HCT116 (cell line): ENCODE results near the gene TMOD3. TPM values are rescaled to one million over a fixed set of nuclear protein-coding genes. Genes with fewer than 3 reads are reported as not detected.

Source experiments
- ATAC-seq: fragments of 200-7000 bp; cut with Tn5 transposase; 2 replicates; pipeline ENCODE4 v1.9.1; 2020; ENCODE audit warnings: mild to moderate bottlenecking, moderate library complexity
- BruUV-seq: library from RNA; stranded (reverse); fragments of 400-500 nt; replicated peaks from 2 replicates; lab custom pipeline; 2021; lab: Mats Ljungman, UMichigan
- CTCF ChIA-PET: fragments of 300-600 bp; sonication (Branson Sonifier 250); formaldehyde crosslinking; loops from one replicate; lab custom pipeline; 2021; ENCODE audit warnings: antibody characterized with exemption; lab: Charles Lee
- POLR2A ChIA-PET: fragments of 300-600, 350-600 bp; sonication (Branson Sonifier 250); formaldehyde crosslinking; loops from one replicate; lab custom pipeline; 2021; ENCODE audit warnings: antibody characterized with exemption; lab: Charles Lee
- RAD21 ChIA-PET, 2 experiments: fragments of 300-600 bp; sonication (Branson Sonifier 250); formaldehyde crosslinking; loops; one replicate each; lab custom pipeline; 2023; ENCODE audit warnings: low total read pairs in 2 of 2; ENCODE audit not compliant: uncharacterized antibody in 2 of 2, unreplicated experiment in 2 of 2, low non-redundant PET in 1 of 2; lab: Charles Lee
- DNase-seq: peaks from one replicate; pipeline ENCODE4 v3.0.0-alpha.2; 2010; ENCODE audit warnings: low read depth, low spot score
- H2AFZ ChIP-seq: fragments of 200-600 bp; shearing (Covaris generic), sonication (generic); 2 replicates; pipeline ENCODE4 v1.6.1; 2017; ENCODE audit warnings: low read depth, mixed run types, mixed read lengths, antibody characterized with exemption, low read length; ENCODE audit not compliant: poor library complexity, severe bottlenecking
- H3K27ac ChIP-seq: 2 replicates; pipeline ENCODE4 v1.5.1; 2012; ENCODE audit warnings: low read depth, low read length
- H3K27me3 ChIP-seq: fragments of 200-600 bp; sonication (generic); 2 replicates; pipeline ENCODE4 v1.6.1; 2016; ENCODE audit warnings: mixed run types, low read length, mixed read lengths; ENCODE audit not compliant: insufficient read depth
- H3K36me3 ChIP-seq, 2 experiments: fragments of 200-500 bp in 1 of 2; fragments of 200-600 bp in 1 of 2; sonication (Bioruptor generic) in 1 of 2; sonication (generic) in 1 of 2; 2 replicates each; pipeline versions ENCODE4 v1.5.1 to v1.6.1; 2014 to 2016; ENCODE audit warnings: low read length in 2 of 2, inconsistent platforms in 1 of 2, mixed read lengths in 1 of 2, mixed run types in 1 of 2; ENCODE audit not compliant: insufficient read depth in 2 of 2, control insufficient read depth in 1 of 2
- H3K4me1 ChIP-seq, 2 experiments: fragments of 200-600 bp in 1 of 2; sonication (generic) in 1 of 2; 2 replicates each; pipeline versions ENCODE4 v1.5.1 to v1.6.1; 2012 to 2017; ENCODE audit warnings: low read length in 2 of 2, inconsistent platforms in 1 of 2, mild to moderate bottlenecking in 1 of 2, mixed read lengths in 1 of 2, mixed run types in 1 of 2, moderate library complexity in 1 of 2; ENCODE audit not compliant: insufficient read depth in 2 of 2, control insufficient read depth in 1 of 2
- H3K4me2 ChIP-seq: fragments of 200-600 bp; sonication (generic); 2 replicates; pipeline ENCODE4 v1.6.1; 2017; ENCODE audit warnings: mixed run types, low read length, mixed read lengths
- H3K4me3 ChIP-seq, 2 experiments: fragments of 200-600 bp in 1 of 2; sonication (generic) in 1 of 2; replicated peaks in 1 of 2; 2 replicates each; pipeline ENCODE4 v1.5.1; 2011 to 2016; ENCODE audit warnings: low read length in 2 of 2, control low read depth in 1 of 2, low read depth in 1 of 2, mild to moderate bottlenecking in 1 of 2, mixed read lengths in 1 of 2, mixed run types in 1 of 2
- H3K79me2 ChIP-seq: fragments of 200-600 bp; sonication (generic); 2 replicates; pipeline ENCODE4 v1.6.1; 2017; ENCODE audit warnings: mild to moderate bottlenecking, mixed run types, low read length, moderate library complexity, mixed read lengths; ENCODE audit not compliant: insufficient read depth
- H3K9ac ChIP-seq: fragments of 200-600 bp; sonication (generic); 2 replicates; pipeline ENCODE4 v1.6.1; 2016; ENCODE audit warnings: low read length, mixed read lengths
- H3K9me2 ChIP-seq: fragments of 200-600 bp; sonication (generic), shearing (Covaris generic); 2 replicates; pipeline ENCODE4 v1.6.1; 2017; ENCODE audit warnings: mixed run types, mild to moderate bottlenecking, moderate library complexity; ENCODE audit not compliant: insufficient read depth
- H3K9me3 ChIP-seq, 2 experiments: fragments of 200-500 bp in 1 of 2; fragments of 200-600 bp in 1 of 2; sonication (Bioruptor generic) in 1 of 2; sonication (generic) in 1 of 2; 2 replicates each; pipeline ENCODE4 v1.6.1; 2014 to 2017; ENCODE audit warnings: low read length in 2 of 2, mixed read lengths in 2 of 2, inconsistent platforms in 1 of 2, low read depth in 1 of 2, mild to moderate bottlenecking in 1 of 2, mixed run types in 1 of 2, moderate library complexity in 1 of 2; ENCODE audit not compliant: control insufficient read depth in 1 of 2, insufficient read depth in 1 of 2
- H4K20me1 ChIP-seq: fragments of 200-600 bp; sonication (generic), shearing (Covaris generic); 2 replicates; pipeline ENCODE4 v1.6.1; 2017; ENCODE audit warnings: mixed run types, mild to moderate bottlenecking, moderate library complexity; ENCODE audit not compliant: insufficient read depth
- CBX3 ChIP-seq: IDR thresholded peaks from 2 replicates; pipeline ENCODE4 v1.6.1; 2012; ENCODE audit warnings: low read depth
- CEBPB ChIP-seq: IDR thresholded peaks from 2 replicates; pipeline ENCODE4 v1.6.1; 2012; ENCODE audit warnings: low read depth
- EZH2phosphoT487 ChIP-seq: fragments of 200-600 bp; IDR thresholded peaks from 2 replicates; pipeline ENCODE4 v1.6.1; 2018; ENCODE audit warnings: antibody characterized with exemption, borderline replicate concordance
- MAX ChIP-seq: IDR thresholded peaks from 2 replicates; pipeline ENCODE4 v1.6.1; 2012
- POLR2AphosphoS5 ChIP-seq: IDR thresholded peaks from 2 replicates; pipeline ENCODE4 v1.6.1; 2011; ENCODE audit warnings: mild to moderate bottlenecking, low read depth, low read length, moderate library complexity
- SIN3A ChIP-seq: IDR thresholded peaks from 2 replicates; pipeline ENCODE4 v1.6.1; 2012; ENCODE audit warnings: low read depth
- TCF7L2 ChIP-seq: IDR thresholded peaks from 2 replicates; pipeline ENCODE4 v1.7.0; 2011; ENCODE audit warnings: borderline replicate concordance, inconsistent platforms; ENCODE audit not compliant: insufficient read depth, insufficient read length; ENCODE audit errors: extremely low read depth
- YY1 ChIP-seq: IDR thresholded peaks from 2 replicates; pipeline ENCODE4 v1.6.1; 2011; ENCODE audit warnings: low read length, low read depth, moderate library complexity, mild to moderate bottlenecking; ENCODE audit not compliant: insufficient replicate concordance; ENCODE audit errors: extremely low read depth
- intact Hi-C: fragments of 100-400 bp; cut with micrococcal nuclease; formaldehyde crosslinking; loops from 2 replicates; pipeline ENCODE4 v1.10.0; 2022
- total RNA-seq: library from RNA; stranded (reverse); gene quantifications from one replicate; pipeline ENCODE4 v1.2.1, GENCODE V29; 2021; ENCODE audit not compliant: unreplicated experiment
- TF ChIP-seq, protein P1 (sequence below): IDR thresholded peaks from 2 replicates; pipeline ENCODE4 v1.6.1; 2011; ENCODE audit warnings: mild to moderate bottlenecking, low read length, moderate library complexity; ENCODE audit not compliant: insufficient replicate concordance; ENCODE audit errors: extremely low read depth

The TMOD3 gene
- total RNA-seq, 1 experiment from 2014 or later = 78.8 TPM

DNA sequence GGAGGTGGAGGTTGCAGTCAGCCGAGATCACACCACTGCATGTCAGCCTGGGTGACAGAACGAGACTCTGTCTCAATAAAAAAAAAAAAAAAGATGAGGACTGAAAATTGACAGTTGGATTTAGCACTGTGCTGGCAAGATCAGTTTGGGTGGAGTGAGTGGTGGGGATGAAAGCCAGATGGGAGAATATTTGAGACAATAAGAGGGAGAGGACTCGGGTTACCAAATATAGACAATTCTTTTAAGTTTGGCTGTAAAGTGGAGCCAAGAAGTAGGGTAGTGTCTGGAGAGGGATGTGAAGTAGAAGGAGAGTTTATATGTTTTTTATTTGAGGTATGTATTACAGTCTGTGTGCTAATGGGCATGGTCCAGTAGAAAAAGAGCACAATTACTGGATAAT, 20.4 kb downstream of the TMOD3 start:
- peaks cover 100% of the 10 kb centered on the region for H3K79me2 ChIP-seq
- no peak overlapping the region for H3K4me3 ChIP-seq
- RAD21 ChIA-PET = no interaction called here
- no peak overlapping the region for H2AFZ ChIP-seq
- H3K4me1 ChIP-seq = peaks cover 75 to 80% of the 10 kb centered on the region in 2 experiments
- no peaks in the 10 kb centered on the region for H3K9me3 ChIP-seq
- BruUV-seq = no TSS peak
- TF ChIP-seq SIN3A (no peak), MAX (no peak)
- TF ChIP-seq, protein P1, sequence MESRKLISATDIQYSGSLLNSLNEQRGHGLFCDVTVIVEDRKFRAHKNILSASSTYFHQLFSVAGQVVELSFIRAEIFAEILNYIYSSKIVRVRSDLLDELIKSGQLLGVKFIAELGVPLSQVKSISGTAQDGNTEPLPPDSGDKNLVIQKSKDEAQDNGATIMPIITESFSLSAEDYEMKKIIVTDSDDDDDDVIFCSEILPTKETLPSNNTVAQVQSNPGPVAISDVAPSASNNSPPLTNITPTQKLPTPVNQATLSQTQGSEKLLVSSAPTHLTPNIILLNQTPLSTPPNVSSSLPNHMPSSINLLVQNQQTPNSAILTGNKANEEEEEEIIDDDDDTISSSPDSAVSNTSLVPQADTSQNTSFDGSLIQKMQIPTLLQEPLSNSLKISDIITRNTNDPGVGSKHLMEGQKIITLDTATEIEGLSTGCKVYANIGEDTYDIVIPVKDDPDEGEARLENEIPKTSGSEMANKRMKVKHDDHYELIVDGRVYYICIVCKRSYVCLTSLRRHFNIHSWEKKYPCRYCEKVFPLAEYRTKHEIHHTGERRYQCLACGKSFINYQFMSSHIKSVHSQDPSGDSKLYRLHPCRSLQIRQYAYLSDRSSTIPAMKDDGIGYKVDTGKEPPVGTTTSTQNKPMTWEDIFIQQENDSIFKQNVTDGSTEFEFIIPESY = no peak
- TF ChIP-seq, all 23 proteins: peak for 0
- H3K9ac ChIP-seq = no peak overlapping the region
- H3K27me3 ChIP-seq = no peaks in the 10 kb centered on the region
- ATAC-seq (no peak), DNase-seq (no peak)
- no peak overlapping the region for H3K4me2 ChIP-seq
- H3K36me3 ChIP-seq = no peaks in the 10 kb centered on the region
- ChIA-PET CTCF (no interaction called here), POLR2A (no interaction called here)
- no peaks in the 10 kb centered on the region for H3K9me2 ChIP-seq
- intact Hi-C loops = no loop called here
- no peak overlapping the region for H3K27ac ChIP-seq
- peaks cover 5% of the 10 kb centered on the region; the same call in 1 of the 2 replicates for H4K20me1 ChIP-seq

DNA sequence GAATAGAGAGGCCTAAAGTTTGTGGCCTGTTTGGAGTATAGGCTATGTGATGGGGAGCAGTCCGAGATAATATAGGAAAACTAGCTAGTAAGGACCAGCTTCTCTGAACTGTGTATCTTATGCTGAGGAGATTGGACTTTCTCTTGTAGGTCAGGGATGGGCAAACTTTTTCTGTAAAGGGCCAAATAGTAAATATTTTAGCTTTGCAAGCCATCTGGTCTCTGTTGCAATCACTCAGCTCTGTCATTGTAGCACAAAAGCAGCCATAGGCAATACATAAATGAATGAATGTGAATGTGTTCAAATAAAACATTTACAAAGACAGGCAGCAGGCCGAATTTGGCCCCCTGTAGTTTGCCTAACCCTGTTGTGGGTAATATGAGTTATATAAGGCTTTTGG, 24.5 kb downstream of the TMOD3 start:
- H4K20me1 ChIP-seq = peaks cover 5% of the 10 kb centered on the region; the same call in 1 of the 2 replicates
- H3K9me3 ChIP-seq = no peaks in the 10 kb centered on the region
- RAD21 ChIA-PET = no interaction called here
- no peak overlapping the region for H2AFZ ChIP-seq
- no peaks in the 10 kb centered on the region for H3K36me3 ChIP-seq
- H3K9ac ChIP-seq = no peak overlapping the region
- DNase-seq (no peak), ATAC-seq (no peak)
- no peaks in the 10 kb centered on the region for H3K27me3 ChIP-seq
- H3K4me3 ChIP-seq = no peak overlapping the region
- peaks cover 57 to 58% of the 10 kb centered on the region in 2 experiments for H3K4me1 ChIP-seq
- no peak overlapping the region for H3K27ac ChIP-seq
- POLR2A ChIA-PET = no interaction called here
- no peaks in the 10 kb centered on the region for H3K9me2 ChIP-seq
- intact Hi-C loops = no loop called here
- peaks cover 100% of the 10 kb centered on the region for H3K79me2 ChIP-seq
- no TSS peak for BruUV-seq
- CTCF ChIA-PET = interaction anchor here (0.8 kb wide), 1 partner anchor 77 kb away, joined by 3 read pairs; no protein-coding TSS in a partner anchor
- no peak overlapping the region for H3K4me2 ChIP-seq
- no peak for TF ChIP-seq EZH2phosphoT487
- TF ChIP-seq MAX = no peak
- no peak for TF ChIP-seq YY1
- TF ChIP-seq POLR2AphosphoS5 = no peak
- TF ChIP-seq CEBPB = no peak
- no peak for TF ChIP-seq CBX3
- no peak for TF ChIP-seq TCF7L2
